Activated CD8-positive, alpha-beta memory T cell treated with anti-CD3 and anti-CD28 coated beads, Interleukin-2, amount 50 U/mL, for 4 hours (primary cell): Measurements from ENCODE around the gene LIPN.

Experiments
- DNase-seq: peaks from one replicate; pipeline ENCODE4 v3.0.0-alpha.2; 2020

The LIPN gene

GRCh38 chr10:88786032-88786770 lies 26.4 kb downstream of the LIPN start:
- DNase-seq, result no peak

DNA sequence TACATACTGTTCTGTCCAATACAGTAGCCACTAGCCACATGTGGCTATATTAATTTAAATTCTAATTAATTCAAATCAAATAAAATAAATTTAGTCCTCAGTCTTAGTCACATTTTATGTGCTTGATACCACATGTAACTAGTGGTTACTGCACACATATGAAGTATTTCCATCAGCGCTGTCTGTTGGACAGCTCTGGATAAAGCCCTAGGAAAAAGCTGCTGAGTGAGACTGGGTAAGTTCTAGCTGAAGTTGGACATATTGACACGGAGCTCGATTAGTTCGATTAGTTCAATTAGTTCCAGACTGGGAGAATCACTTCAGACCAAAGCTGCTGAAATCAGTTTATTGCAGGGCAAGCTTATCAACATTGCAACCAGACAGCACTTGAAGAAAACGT lies 27.6 kb downstream of the LIPN start:
- DNase-seq, result no peak

GRCh38 chr10:88788924-88789323 lies 29.1 kb downstream of the LIPN start:
- DNase-seq, result no peak

DNA sequence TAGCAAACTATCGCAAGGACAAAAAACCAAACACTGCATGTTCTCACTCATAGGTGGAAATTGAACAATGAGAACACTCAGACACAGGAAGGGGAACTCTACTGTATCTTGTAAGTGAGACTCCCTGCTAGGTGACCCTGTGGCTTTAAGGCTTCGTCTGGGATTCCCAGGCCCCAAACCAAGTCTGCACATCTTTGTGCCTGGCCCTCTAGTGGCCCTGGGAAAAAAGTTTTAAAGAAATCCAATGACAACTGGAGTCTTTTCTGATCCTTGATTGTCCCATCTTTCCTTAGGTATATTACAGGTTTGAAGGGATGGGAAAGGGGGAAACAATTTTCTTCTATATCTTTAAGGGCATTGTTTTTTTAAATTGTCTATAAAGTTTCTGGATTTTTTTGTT lies 32.1 kb downstream of the LIPN start:
- DNase-seq, result no peak

GRCh38 chr10:88792661-88793060 lies 32.8 kb downstream of the LIPN start:
- no peak for DNase-seq

- DNase-seq, result no peak
These were observed 34.0 kb downstream of the LIPN start for GRCh38 chr10:88793712-88794299.

DNA sequence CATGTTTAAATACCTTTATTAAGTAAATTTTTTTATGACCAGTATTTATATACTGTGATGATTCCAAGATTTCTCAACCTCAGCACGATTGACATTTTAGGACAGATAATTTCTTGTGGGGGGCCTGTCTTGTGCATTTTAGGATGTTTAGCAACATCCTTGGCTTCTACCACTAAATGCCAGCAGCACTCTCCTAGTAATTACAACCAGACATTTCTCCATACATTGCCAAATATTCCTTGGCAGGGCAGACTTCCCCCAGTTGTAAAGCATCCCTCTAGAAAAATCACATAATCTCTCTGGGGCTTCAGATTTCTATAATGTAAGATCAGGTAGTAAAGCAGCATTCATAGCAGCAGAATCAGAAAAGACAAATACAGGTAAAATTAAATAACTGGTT lies 34.9 kb downstream of the LIPN start:
- DNase-seq, result no peak

DNA sequence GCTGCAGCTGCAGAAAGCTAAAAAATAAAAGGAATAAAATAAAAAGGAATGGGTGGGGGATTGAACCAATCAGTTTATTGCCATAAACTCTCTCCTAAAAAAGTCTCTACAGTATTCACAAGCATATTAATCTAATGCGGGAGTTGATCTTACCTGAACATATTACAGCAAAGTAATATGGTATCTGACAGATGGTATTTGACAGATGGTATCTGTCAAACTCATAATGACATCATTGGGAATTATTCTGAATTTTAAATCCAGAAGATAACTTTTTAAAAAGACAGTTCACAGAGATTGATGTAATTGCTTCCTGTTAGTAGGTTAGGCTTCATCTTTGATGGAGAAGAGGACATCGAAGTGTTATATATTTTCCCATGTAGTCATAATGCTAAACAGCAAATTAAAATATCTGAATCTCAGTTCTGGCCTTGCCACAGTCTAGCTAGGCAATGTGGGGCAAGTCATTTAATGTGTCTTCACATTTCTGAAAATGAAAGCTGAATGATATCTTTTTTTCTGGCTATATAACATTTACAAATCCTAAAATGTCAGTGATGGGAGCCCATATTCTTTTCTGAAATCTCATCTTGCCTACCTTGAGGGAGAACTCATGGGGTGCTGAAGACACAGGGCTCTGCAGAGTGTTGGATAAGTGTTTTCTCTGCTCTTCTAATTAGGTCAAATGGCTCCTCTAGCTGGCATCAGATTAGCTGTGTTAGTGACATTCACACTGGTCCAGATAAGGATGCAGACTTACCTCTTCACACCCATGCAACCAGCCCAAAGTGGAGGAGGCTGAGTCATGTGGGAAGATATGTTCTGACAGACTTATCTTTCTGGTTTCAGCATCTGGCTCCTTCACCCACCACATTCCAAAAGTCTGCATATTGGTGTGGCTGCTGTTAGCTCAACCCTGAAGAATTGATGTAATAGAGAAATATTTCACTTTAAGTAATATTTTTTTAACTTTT lies 40.6 kb downstream of the LIPN start:
- DNase-seq, result no peak

DNA sequence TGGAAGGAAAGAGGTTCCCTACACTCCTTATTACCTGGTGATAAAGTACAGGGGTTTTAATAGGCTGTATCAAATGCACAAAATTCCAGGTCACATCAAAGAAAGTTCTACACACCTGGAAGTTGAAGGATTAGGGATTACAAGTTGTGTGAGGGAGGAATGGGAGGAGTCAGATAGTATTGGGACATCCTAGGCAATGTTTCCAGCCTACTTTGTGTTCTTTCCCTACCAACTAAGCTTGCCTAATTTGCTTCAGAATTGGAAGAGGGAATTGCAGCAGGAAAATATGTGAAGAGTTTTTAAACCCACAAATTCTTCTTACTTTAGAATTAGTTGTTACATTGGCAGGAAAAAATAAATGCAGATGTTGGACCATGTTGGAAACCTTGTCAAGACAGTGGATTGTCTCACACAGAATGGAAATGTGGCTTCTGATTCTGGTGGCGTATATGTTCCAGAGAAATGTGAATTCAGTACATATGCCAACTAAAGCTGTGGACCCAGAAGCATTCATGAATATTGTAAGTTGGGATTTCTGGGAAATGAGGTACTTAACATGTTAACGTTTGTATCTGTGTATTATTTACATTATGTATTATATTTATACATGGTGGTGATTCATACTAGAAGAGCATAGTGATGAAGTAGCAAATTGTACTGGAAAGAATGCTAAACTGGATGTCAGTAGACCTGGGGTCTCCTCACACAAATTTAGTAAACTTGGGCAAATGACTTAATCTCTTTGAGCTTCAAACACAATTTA lies 42.9 kb downstream of the LIPN start, which contains the start of gene LIPM:
Gene LIPM (plus strand): TSS at position 208 of the 763 bp plus-strand sequence. CDS start 167 bp downstream, at position 375.
- no peak for DNase-seq

DNA sequence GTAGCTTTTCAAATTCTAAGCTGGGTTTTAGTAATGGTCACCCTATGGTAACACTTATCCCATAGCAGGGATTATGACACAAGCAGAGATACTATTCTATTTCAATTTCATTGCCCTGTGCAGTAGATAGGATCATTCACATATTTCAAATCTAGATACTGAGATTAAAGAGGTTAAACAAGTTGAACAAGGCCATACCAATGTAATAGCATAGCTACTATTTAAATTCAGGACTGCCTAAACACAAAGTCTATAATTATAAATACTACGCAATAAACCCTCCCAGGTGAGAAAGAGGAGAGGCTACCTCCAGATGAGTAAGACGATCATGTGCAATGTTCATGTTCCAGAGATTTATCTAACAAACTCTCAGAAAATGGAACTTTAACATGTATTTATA lies 43.8 kb downstream of the LIPN start:
- no peak for DNase-seq

DNA sequence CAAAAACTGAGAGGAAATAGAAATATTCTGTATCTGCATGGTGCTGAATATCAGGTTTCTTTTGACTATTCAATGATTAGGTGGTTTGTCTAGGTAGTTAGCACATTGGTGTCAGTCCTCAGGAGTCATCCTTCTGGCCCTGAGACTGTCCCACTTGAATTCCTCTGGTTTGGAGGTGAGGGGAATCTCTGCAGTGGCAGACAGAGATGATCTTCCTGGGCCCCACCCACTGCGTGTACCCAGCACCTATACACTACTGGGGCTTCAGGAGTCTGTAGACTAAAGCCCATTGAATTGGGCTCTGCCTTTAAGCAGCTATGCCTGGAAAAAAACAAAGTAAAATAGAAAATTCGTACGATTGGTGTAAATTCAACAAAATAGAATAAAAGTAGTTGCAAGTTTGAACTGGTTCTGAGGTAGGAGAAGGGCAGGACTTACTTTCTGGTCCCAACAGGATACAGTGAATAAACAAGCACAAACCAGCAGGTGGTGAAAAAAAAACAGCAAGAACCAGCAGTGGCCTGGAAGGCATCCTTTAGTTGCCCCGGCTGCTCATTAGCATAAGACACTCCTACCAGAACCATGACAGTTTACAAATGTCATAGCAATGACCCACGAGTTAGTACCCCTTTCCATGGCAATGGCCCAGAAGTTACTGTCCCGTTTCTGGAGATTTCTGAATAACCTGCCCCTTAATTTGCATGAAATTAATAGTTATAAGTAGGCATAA lies 44.4 kb downstream of the LIPN start:
- no peak for DNase-seq

DNA sequence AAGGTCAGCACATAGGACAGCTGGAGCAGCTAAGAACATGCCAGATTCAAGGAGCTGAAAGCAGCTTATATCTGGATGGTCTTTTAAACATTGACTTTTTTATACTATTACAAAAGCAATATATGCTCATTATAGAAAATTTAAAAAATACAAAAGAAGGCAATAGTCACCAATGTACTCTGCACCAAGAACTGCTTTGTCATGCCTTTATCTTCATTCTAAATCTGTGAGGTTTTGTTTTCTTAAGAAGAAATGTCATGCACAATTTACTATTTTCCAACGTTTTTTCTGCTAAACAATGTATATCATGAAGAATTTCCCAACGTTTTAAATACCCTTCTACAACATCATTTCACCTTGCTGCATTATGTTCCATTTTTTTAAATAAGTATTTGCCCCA lies 45.5 kb downstream of the LIPN start:
- no peak for DNase-seq

- no peak for DNase-seq
These were observed 46.1 kb downstream of the LIPN start for GRCh38 chr10:88805924-88806323.

DNA sequence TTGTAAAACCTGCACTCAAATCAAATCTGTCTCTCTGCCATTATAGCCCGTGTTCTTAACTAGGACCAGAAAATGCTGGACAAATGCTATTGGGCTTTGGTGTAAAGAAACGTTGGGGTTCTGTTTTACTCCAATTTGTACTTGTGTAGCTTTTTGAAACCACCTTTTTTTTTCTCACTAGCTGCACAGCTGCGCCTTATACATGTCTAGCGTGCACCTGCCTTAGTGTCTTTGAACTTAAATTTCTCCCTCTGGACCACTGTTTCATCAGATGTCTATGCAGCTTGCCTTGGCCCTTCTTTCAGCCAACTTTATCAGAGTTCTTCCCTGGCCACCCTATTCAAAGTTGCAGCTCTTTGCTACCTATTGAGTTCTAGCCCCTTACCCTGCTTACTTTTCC lies 49.8 kb downstream of the LIPN start:
- no peak for DNase-seq

DNA sequence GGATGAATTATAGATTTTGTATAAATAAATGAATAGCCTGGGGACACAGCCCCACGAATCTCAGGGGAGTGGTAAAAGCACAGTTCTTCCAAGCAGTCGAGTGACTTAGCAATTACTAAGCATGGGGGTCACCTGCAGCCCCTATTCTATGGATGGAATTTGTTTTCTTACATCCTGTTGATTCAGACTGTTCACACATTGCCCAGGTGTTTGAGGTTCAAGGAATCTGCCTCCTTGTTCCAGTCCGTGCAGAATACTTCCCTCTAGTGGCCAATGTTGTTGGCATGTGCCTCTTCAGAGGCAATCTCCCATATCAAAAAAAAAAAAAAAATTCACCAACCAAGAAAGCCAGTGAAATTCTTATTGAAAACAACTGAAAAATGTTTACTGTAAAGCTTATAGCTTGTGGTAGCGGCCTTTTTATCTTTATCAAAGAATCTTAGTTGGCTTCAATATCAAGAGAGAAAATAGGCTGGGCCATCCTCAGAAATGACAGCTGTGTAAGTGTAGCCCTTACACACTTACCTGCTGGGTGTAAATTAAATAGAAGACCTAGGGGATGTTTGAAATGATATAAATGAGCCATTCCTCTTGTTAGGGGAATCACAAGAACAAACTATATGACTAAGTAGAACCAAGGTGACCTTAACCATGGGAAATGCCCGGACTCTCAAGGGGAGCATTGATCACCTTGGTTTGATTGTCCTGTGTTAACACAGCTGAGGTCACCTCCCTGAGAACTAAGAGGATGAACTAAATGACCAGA lies 50.6 kb downstream of the LIPN start:
- DNase-seq, result peak; percentile 18

- DNase-seq, result no peak
These were observed 53.4 kb downstream of the LIPN start for GRCh38 chr10:88813200-88813599.

GRCh38 chr10:88819290-88819689 lies 59.5 kb downstream of the LIPN start:
- no peak for DNase-seq

GRCh38 chr10:88820748-88821401 lies 61.1 kb downstream of the LIPN start:
- no peak for DNase-seq

- no peak for DNase-seq
These were observed 66.6 kb downstream of the LIPN start for GRCh38 chr10:88826388-88826787.

DNA sequence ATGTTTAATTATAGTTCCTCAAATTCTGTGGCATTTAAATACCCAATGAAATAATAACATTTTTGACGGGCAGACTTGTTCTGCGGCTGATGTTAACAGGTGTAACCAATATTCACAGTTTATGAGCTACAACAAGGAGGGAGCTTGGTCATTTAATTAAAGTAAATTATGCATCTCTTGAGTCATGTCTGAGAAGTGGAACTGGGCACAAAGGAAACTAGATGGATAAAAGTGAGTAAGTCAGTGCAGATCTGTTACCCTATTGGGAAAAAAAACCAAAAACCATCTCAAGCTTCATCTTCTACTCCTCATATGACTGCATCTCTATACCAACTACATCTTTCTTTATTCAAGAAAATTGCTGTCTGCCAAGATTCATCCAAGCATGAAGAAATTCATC lies 67.9 kb downstream of the LIPN start:
- no peak for DNase-seq

GRCh38 chr10:88828310-88828709 lies 68.5 kb downstream of the LIPN start:
- DNase-seq, result no peak
